Natural killer cell (primary cell): ENCODE results near the gene TMEM163. TPM values are rescaled to one million over a fixed set of nuclear protein-coding genes. Genes with fewer than 3 reads are reported as not detected.
A peak's percentile ranks its signal among the peaks of the same experiment; 100 is the strongest.

ENCODE experiments used
- ATAC-seq, 3 donors: fragments of 150-1000 bp in 2 of 3; fragments of 200-7000 bp in 1 of 3; cut with Tn5 transposase; 1 replicate in 1 of 3; 2 replicates in 2 of 3; pipeline ENCODE4 v1.10.0; 2021; ENCODE audit warnings: mild to moderate bottlenecking in 2 of 3, moderate library complexity in 2 of 3
- DNase-seq, 2 donors: peaks; one replicate each; pipeline versions ENCODE4 v3.0.0 to v3.0.0-alpha.2; 2013 to 2021; ENCODE audit warnings: mixed read lengths in 1 of 2
- H3K27ac ChIP-seq: one replicate; pipeline ENCODE4 v1.5.1; 2013; ENCODE audit warnings: mild to moderate bottlenecking, low read length
- H3K27me3 ChIP-seq: one replicate; pipeline ENCODE4 v1.6.1; 2013; ENCODE audit warnings: low read length; ENCODE audit not compliant: control insufficient read depth, insufficient read depth
- H3K36me3 ChIP-seq: one replicate; pipeline ENCODE4 v1.6.1; 2013; ENCODE audit warnings: low read length; ENCODE audit not compliant: control insufficient read depth, insufficient read depth
- H3K4me1 ChIP-seq: one replicate; pipeline ENCODE4 v1.6.1; 2013; ENCODE audit warnings: low read length; ENCODE audit not compliant: control insufficient read depth, insufficient read depth
- H3K4me3 ChIP-seq: one replicate; pipeline ENCODE4 v1.5.1; 2013; ENCODE audit warnings: low read length
- H3K9me3 ChIP-seq: one replicate; pipeline ENCODE4 v1.6.1; 2013; ENCODE audit warnings: low read length; ENCODE audit not compliant: control insufficient read depth, insufficient read depth
- H3K27ac Mint-ChIP-seq, 2 donors: one replicate each; pipeline ENCODE4 v1.8.0; 2022; ENCODE audit warnings: mild to moderate bottlenecking in 2 of 2, mixed read lengths in 2 of 2, moderate library complexity in 1 of 2
- H3K27me3 Mint-ChIP-seq, 2 donors: one replicate each; pipeline ENCODE4 v1.8.0; 2022; ENCODE audit warnings: low read depth in 2 of 2, mixed read lengths in 2 of 2
- H3K36me3 Mint-ChIP-seq: one replicate; pipeline ENCODE4 v1.8.0; 2022; ENCODE audit warnings: mixed read lengths
- H3K4me1 Mint-ChIP-seq, 2 donors: one replicate each; pipeline ENCODE4 v1.8.0; 2022; ENCODE audit warnings: mixed read lengths in 2 of 2
- H3K4me3 Mint-ChIP-seq: one replicate; pipeline ENCODE4 v1.8.0; 2022; ENCODE audit warnings: mild to moderate bottlenecking, moderate library complexity, mixed read lengths
- H3K9me3 Mint-ChIP-seq, 2 donors: one replicate each; pipeline ENCODE4 v1.8.0; 2022; ENCODE audit warnings: mixed read lengths in 2 of 2
- WGBS: methylation state at CpG from one replicate; pipeline ENCODE4 v1.1.7; 2013; ENCODE audit warnings: missing lambda C conversion rate; ENCODE audit not compliant: insufficient coverage; 5-methylcytosine and 5-hydroxymethylcytosine counted together
- intact Hi-C: fragments of 100-400 bp; cut with micrococcal nuclease; formaldehyde crosslinking; loops from one replicate; pipeline ENCODE4 v1.14.2; 2022
- total RNA-seq, 4 donors: library from RNA; stranded (reverse); fragments of 120-200 nt in 1 of 4; gene quantifications; one replicate each; pipeline versions ENCODE4 v1.2.3 to v1.2.4, GENCODE V29; 2013 to 2022
- TF ChIP-seq, protein P1 (sequence below): fragments of 200-600 bp; IDR thresholded peaks from one replicate; pipeline ENCODE4 v1.8.0; 2022; ENCODE audit warnings: antibody characterized with exemption

TMEM163 gene
- total RNA-seq, 3 donors from 2014 or later (not counting 1 experiment from before 2014, with no cell fraction given), result 6.8 to 11.6 (median 10.3) TPM

DNA sequence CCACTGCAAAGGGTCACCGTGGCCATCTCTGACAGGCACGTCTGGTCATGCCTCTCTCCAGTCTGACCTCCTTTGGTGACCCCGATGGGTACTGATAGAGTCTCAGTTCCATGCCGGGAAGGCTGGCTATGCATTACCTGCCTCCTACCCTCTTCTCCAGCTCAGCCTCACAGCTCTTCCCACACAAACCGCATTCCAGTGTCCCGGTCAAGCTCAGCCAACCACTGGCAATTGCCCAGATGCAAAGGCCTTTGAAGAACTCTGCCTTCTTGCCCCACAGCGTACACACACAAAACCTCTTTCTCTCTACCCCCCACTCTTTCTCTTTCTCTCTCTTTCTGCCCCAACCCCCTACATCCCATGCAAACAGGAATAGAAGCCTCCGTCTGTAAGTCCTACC lies 37.6 kb downstream of the TMEM163 start:
- Histone ChIP-seq H3K4me1 (peaks cover 49% of the 10 kb centered on the region), H3K9me3 (no peaks in the 10 kb centered on the region), H3K27me3 (no peaks in the 10 kb centered on the region), H3K27ac (no peak overlapping the region), H3K4me3 (no peak overlapping the region), H3K36me3 (no peaks in the 10 kb centered on the region)
- H3K4me1 Mint-ChIP-seq, result peaks cover 69 to 82% of the 10 kb centered on the region in 2 donors
- DNase-seq (no peak), ATAC-seq (no peak)
- no peaks in the 10 kb centered on the region for H3K36me3 Mint-ChIP-seq
- intact Hi-C loops, result no loop called here
- peak overlapping the region in 1 of 2 donors; percentile 81 for H3K27ac Mint-ChIP-seq
- no peak overlapping the region for H3K4me3 Mint-ChIP-seq
- no peaks in the 10 kb centered on the region for H3K9me3 Mint-ChIP-seq
- WGBS, result 95% methylated on average over 8 of the region's 8 CpGs
- H3K27me3 Mint-ChIP-seq, result no peaks in the 10 kb centered on the region
- TF ChIP-seq, protein P1, sequence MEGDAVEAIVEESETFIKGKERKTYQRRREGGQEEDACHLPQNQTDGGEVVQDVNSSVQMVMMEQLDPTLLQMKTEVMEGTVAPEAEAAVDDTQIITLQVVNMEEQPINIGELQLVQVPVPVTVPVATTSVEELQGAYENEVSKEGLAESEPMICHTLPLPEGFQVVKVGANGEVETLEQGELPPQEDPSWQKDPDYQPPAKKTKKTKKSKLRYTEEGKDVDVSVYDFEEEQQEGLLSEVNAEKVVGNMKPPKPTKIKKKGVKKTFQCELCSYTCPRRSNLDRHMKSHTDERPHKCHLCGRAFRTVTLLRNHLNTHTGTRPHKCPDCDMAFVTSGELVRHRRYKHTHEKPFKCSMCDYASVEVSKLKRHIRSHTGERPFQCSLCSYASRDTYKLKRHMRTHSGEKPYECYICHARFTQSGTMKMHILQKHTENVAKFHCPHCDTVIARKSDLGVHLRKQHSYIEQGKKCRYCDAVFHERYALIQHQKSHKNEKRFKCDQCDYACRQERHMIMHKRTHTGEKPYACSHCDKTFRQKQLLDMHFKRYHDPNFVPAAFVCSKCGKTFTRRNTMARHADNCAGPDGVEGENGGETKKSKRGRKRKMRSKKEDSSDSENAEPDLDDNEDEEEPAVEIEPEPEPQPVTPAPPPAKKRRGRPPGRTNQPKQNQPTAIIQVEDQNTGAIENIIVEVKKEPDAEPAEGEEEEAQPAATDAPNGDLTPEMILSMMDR, result no peak

DNA sequence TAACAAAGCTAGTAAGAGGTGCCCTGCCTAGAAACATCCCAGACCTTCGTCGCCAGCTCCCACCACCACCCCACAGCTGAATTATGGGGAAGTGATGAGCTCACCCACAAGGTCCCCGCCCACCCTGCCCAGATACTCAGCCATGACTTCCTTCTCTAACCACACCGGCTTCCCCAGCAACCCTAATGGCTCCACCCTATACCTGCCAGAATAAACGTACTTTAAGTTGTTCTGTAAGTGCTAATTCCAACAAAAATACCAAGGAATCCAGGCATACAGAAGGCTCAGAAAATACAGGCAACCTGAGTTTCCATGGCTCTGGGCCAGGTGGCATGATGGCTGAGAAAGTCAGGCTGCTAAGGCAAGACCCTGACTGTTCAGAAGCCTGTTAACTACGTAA lies 39.1 kb downstream of the TMEM163 start:
- Mint-ChIP-seq H3K27me3 (no peaks in the 10 kb centered on the region), H3K4me3 (peak overlapping the region; percentile 84), H3K4me1 (peaks cover 78 to 91% of the 10 kb centered on the region in 2 donors), H3K27ac (peak overlapping the region; percentile 81 to 90), H3K9me3 (no peaks in the 10 kb centered on the region), H3K36me3 (no peaks in the 10 kb centered on the region)
- Histone ChIP-seq H3K4me3 (no peak overlapping the region), H3K36me3 (no peaks in the 10 kb centered on the region), H3K4me1 (peaks cover 57% of the 10 kb centered on the region), H3K27me3 (no peaks in the 10 kb centered on the region), H3K27ac (peak overlapping the region; percentile 54), H3K9me3 (no peaks in the 10 kb centered on the region)
- WGBS, result 12% methylated on average over 6 of the region's 6 CpGs
- ATAC-seq (peak; percentile 61 to 80 (median 68)), DNase-seq (peak in 1 of 2 donors; percentile 81)
- TF ChIP-seq, protein P1, result no peak
- intact Hi-C loops, result loop anchor here (1.0 kb wide), 1 partner anchor 9 kb away; no protein-coding TSS in a partner anchor

DNA sequence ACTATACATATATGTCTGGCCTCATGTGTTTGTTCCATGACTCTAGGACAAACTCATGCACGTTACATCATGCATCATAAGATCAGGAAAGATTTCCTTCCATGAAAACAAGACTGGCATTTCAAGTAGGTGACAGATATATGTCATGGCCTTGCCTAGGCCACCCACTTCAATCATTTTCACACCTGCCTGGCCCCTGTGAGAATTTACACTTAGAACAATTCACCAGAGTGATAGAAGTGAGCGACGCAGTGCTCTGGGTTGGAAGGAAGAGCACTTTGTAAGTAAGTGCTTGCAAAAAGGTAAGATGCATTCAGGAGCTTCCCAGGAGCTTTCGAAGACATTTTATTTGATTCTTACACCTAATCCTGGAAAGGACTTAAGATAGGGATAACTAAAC lies 39.5 kb downstream of the TMEM163 start:
- 84% methylated on average over 2 of the region's 4 CpGs for WGBS
- Mint-ChIP-seq H3K9me3 (no peaks in the 10 kb centered on the region), H3K27me3 (no peaks in the 10 kb centered on the region), H3K36me3 (no peaks in the 10 kb centered on the region), H3K4me3 (peak overlapping the region; percentile 84), H3K4me1 (peaks cover 80 to 92% of the 10 kb centered on the region in 2 donors), H3K27ac (peak overlapping the region; percentile 81 to 90)
- Histone ChIP-seq H3K4me1 (peaks cover 57% of the 10 kb centered on the region), H3K27ac (peak overlapping the region; percentile 54), H3K36me3 (no peaks in the 10 kb centered on the region), H3K9me3 (no peaks in the 10 kb centered on the region), H3K27me3 (no peaks in the 10 kb centered on the region), H3K4me3 (no peak overlapping the region)
- ATAC-seq (peak; percentile 60 to 79 (median 73)), DNase-seq (peak in 1 of 2 donors; percentile 38)
- TF ChIP-seq, protein P1, result no peak
- intact Hi-C loops, result loop anchor here (1.0 kb wide), 1 partner anchor 9 kb away; no protein-coding TSS in a partner anchor
